BE2C (cell line): ENCODE data around the gene ORC1.

Source experiments
- DNase-seq: peaks from one replicate; pipeline ENCODE4 v3.0.0-alpha.2; 2020
- H3K27me3 ChIP-seq: fragments of 250-450 bp; sonication (Bioruptor Pico); 2 replicates; pipeline ENCODE4 v1.5.1; 2020; ENCODE audit warnings: mild to moderate bottlenecking
- H3K36me3 ChIP-seq: fragments of 250-450 bp; sonication (Bioruptor Pico); 2 replicates; pipeline ENCODE4 v1.5.1; 2020; ENCODE audit warnings: mild to moderate bottlenecking
- H3K4me1 ChIP-seq: fragments of 250-450 bp; sonication (Bioruptor Pico); 2 replicates; pipeline ENCODE4 v1.5.1; 2020
- H3K4me3 ChIP-seq: 2 replicates; pipeline ENCODE4 v1.5.1; 2011; ENCODE audit warnings: low read depth, low read length
- H3K9me3 ChIP-seq: fragments of 250-450 bp; sonication (Bioruptor Pico); 2 replicates; pipeline ENCODE4 v1.5.1; 2020
- TF ChIP-seq, protein P1 (sequence below): IDR thresholded peaks from 2 replicates; pipeline ENCODE4 v1.5.1; 2012; ENCODE audit warnings: mild to moderate bottlenecking, low read depth, low read length

The ORC1 gene

DNA sequence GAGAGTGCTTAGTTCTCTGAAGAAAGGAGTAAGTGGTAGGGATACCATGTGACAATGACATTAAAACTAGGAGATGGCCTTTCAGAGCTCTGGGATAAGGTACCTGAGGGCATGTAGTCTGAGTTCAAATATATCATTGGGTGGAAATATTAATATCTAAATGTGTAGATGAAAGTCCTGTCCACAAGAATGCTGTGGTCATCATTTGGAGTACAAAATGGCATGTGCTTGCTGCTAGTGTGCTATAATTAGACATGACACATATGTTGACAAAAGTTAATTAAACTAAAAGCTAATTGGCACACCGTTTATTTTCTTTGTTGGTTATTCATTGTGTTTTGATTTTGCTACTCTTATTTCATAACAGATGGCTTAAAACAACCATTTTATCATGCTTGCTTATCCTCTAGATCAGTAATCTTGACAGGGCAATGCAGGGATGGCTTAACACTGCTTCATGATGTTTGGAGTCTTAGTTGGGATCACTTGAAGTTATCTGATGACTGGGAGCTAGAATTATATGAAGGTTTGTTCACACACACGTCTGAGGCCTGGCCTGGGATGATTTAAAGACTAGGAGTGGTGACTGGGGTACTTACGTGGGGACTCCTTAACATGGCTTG is 69.2 kb downstream of the ORC1 start:
- Histone ChIP-seq H3K4me3 (no peak overlapping the region), H3K36me3 (no peaks in the 10 kb centered on the region), H3K4me1 (no peaks in the 10 kb centered on the region), H3K27me3 (no peaks in the 10 kb centered on the region), H3K9me3 (no peaks in the 10 kb centered on the region)
- TF ChIP-seq, protein P1, sequence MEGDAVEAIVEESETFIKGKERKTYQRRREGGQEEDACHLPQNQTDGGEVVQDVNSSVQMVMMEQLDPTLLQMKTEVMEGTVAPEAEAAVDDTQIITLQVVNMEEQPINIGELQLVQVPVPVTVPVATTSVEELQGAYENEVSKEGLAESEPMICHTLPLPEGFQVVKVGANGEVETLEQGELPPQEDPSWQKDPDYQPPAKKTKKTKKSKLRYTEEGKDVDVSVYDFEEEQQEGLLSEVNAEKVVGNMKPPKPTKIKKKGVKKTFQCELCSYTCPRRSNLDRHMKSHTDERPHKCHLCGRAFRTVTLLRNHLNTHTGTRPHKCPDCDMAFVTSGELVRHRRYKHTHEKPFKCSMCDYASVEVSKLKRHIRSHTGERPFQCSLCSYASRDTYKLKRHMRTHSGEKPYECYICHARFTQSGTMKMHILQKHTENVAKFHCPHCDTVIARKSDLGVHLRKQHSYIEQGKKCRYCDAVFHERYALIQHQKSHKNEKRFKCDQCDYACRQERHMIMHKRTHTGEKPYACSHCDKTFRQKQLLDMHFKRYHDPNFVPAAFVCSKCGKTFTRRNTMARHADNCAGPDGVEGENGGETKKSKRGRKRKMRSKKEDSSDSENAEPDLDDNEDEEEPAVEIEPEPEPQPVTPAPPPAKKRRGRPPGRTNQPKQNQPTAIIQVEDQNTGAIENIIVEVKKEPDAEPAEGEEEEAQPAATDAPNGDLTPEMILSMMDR: no peak
- no peak for DNase-seq

DNA sequence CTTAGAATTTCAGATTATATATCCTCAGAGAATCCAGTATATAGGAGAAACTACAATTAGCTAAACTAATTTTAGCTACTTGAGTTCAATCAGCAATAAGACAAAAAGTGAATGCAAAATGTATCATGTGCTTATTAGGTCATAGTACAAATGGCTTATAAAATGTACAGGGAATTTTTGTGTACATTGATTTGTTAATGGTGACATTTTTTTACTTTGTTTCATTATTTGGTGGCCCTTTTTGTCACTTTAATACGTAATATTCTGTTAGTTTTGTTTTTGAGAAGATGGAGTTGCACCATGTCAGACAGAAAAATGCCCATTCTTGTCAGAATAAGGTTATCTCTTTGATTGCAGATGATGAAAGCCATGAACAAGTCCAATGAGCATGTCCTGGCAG is 71.8 kb downstream of the ORC1 start:
- Histone ChIP-seq H3K36me3 (no peaks in the 10 kb centered on the region), H3K27me3 (no peaks in the 10 kb centered on the region), H3K4me1 (no peaks in the 10 kb centered on the region), H3K4me3 (no peak overlapping the region), H3K9me3 (no peaks in the 10 kb centered on the region)
- no peak for DNase-seq
- TF ChIP-seq, protein P1: no peak

DNA sequence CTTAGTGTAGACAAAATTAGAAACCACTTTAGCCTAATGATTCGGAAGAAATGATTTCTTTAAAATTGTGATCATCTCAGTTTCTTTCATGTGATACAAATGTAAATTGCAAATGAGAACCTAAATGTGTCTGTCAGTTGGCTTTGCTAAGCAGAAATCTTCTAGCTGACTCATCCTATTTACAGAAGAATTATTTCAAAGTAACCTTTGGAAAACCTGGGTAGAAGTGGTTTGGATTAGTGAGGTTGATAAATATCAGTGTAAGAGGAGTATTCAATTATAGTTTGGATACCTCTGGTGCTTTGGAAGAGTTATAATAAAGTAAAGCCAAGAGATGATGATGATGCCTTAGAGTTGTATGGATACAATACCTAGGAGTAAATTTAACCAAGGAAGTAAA is 75.6 kb downstream of the ORC1 start:
- no peaks in the 10 kb centered on the region for H3K4me1 ChIP-seq
- H3K27me3 ChIP-seq: no peaks in the 10 kb centered on the region
- TF ChIP-seq, protein P1: no peak
- no peaks in the 10 kb centered on the region for H3K36me3 ChIP-seq
- H3K4me3 ChIP-seq: no peak overlapping the region
- H3K9me3 ChIP-seq: no peaks in the 10 kb centered on the region
- no peak for DNase-seq

DNA sequence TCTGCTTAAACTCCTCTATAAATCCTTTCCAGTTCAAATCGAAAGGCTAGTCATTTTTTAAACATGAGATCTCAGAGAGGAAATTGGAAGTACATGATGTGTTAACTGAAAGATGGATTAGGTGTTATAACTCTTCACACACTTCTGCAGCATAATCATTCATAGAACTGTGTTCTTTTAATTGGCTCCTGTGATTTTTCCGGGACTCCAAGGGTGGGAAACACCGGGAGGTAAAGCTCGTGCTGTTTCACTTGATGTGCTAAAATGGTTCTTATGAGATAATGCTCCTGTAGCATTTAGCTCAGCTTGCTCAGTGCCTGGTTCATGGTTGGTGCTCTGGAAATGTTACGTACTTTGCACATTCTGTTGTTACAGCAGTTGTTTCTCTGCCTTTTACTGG is 78.4 kb downstream of the ORC1 start:
- Histone ChIP-seq H3K27me3 (no peaks in the 10 kb centered on the region), H3K4me3 (no peak overlapping the region), H3K4me1 (no peaks in the 10 kb centered on the region), H3K36me3 (no peaks in the 10 kb centered on the region), H3K9me3 (no peaks in the 10 kb centered on the region)
- DNase-seq: no peak
- TF ChIP-seq, protein P1: no peak

DNA sequence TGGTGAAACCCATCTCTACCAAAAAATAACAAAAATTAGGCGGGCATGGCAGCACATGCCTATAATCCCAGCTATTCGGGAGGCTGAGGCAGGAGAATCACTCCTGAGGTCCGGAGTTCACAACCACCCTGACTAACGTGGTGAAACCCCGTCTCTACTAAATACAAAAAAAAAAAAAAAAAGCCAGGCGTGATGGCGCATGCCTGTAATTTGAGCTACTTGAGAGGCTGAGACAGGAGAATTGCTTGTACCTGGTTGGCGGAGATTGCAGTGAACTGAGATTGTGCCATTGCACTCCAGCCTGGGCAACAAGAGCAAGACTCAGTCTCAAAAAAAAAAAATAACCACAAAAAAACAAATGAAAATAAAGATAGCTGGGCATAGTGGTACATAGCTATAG is 80.5 kb downstream of the ORC1 start:
- DNase-seq: no peak
- TF ChIP-seq, protein P1: no peak

More for the DNA sequence above, 80.5 kb downstream of the ORC1 start:
- Histone ChIP-seq H3K36me3 (no peaks in the 10 kb centered on the region), H3K9me3 (no peaks in the 10 kb centered on the region), H3K4me1 (no peaks in the 10 kb centered on the region), H3K4me3 (no peak overlapping the region), H3K27me3 (no peaks in the 10 kb centered on the region)
